IMR-90 (cell line): ENCODE measurements around the gene ANKDD1A. TPM values are rescaled to one million over a fixed set of nuclear protein-coding genes. Genes with fewer than 3 reads are reported as not detected.

Experiments
- ATAC-seq: fragments of 200-7000 bp; cut with Tn5 transposase; 2 replicates; pipeline ENCODE4 v1.9.1; 2020; ENCODE audit warnings: low read depth, mild to moderate bottlenecking, moderate library complexity
- BruUV-seq: library from RNA; stranded (reverse); fragments of 400-500 nt; replicated peaks from 2 replicates; lab custom pipeline; 2021; lab: Mats Ljungman, UMichigan
- CTCF ChIA-PET: fragments of 300-600 bp; formaldehyde crosslinking; extraction: SDS; loops from one replicate; lab custom pipeline; 2021; ENCODE audit warnings: antibody characterized with exemption; lab: Yijun Ruan, JAX
- POLR2A ChIA-PET: fragments of 300-600 bp; sonication (Branson Sonifier 250); formaldehyde crosslinking; loops from one replicate; lab custom pipeline; 2022; ENCODE audit warnings: antibody characterized with exemption; ENCODE audit not compliant: unreplicated experiment; lab: Charles Lee
- DNase-seq: peaks from one replicate; pipeline ENCODE4 v3.0.0; 2013
- H2AFZ ChIP-seq: replicated peaks from 2 replicates; pipeline ENCODE3; 2013; ENCODE audit warnings: low read length, mild to moderate bottlenecking; ENCODE audit not compliant: poor library complexity
- H2AK5ac ChIP-seq: 2 replicates; pipeline ENCODE4 v1.6.1; 2013; ENCODE audit warnings: low read depth, low read length, inconsistent platforms
- H2AK9ac ChIP-seq: replicated peaks from 2 replicates; pipeline ENCODE3; 2013; ENCODE audit warnings: mild to moderate bottlenecking, low read depth, low read length, moderate library complexity; ENCODE audit not compliant: poor library complexity
- H2BK120ac ChIP-seq: 2 replicates; pipeline ENCODE4 v1.6.1; 2013; ENCODE audit warnings: low read depth, low read length, inconsistent platforms
- H2BK15ac ChIP-seq: 3 replicates; pipeline ENCODE4 v1.6.1; 2013; ENCODE audit warnings: low read depth, low read length, inconsistent platforms
- H2BK20ac ChIP-seq: 2 replicates; pipeline ENCODE4 v1.6.1; 2013; ENCODE audit warnings: low read depth, mild to moderate bottlenecking, inconsistent platforms, low read length, moderate library complexity
- H2BK5ac ChIP-seq: 2 replicates; pipeline ENCODE4 v1.6.1; 2013; ENCODE audit warnings: mild to moderate bottlenecking, low read depth, low read length, inconsistent platforms; ENCODE audit not compliant: poor library complexity, severe bottlenecking
- H3K14ac ChIP-seq: replicated peaks from 2 replicates; pipeline ENCODE4 v1.6.1; 2013; ENCODE audit warnings: low read depth, low read length, inconsistent platforms
- H3K18ac ChIP-seq: 2 replicates; pipeline ENCODE4 v1.6.1; 2013; ENCODE audit warnings: low read depth, low read length, control low read depth
- H3K23ac ChIP-seq: 2 replicates; pipeline ENCODE4 v1.6.1; 2013; ENCODE audit warnings: low read depth, low read length, inconsistent platforms
- H3K27ac ChIP-seq: 2 replicates; pipeline ENCODE4 v1.5.1; 2013; ENCODE audit warnings: mild to moderate bottlenecking, control low read depth, low read length; ENCODE audit not compliant: insufficient read depth
- H3K27me3 ChIP-seq: 2 replicates; pipeline ENCODE4 v1.6.1; 2013; ENCODE audit warnings: low read length; ENCODE audit not compliant: control insufficient read depth, insufficient read depth
- H3K36me3 ChIP-seq: 2 replicates; pipeline ENCODE4 v1.6.1; 2013; ENCODE audit warnings: low read length, mixed read lengths; ENCODE audit not compliant: control insufficient read depth, insufficient read depth
- H3K4ac ChIP-seq: 2 replicates; pipeline ENCODE4 v1.6.1; 2013; ENCODE audit warnings: low read depth, low read length, inconsistent platforms
- H3K4me1 ChIP-seq: 2 replicates; pipeline ENCODE4 v1.6.1; 2013; ENCODE audit warnings: low read length, mixed read lengths; ENCODE audit not compliant: control insufficient read depth, insufficient read depth
- H3K4me2 ChIP-seq: 2 replicates; pipeline ENCODE4 v1.6.1; 2013; ENCODE audit warnings: low read depth, mild to moderate bottlenecking, control low read depth, low read length, moderate library complexity
- H3K4me3 ChIP-seq: 2 replicates; pipeline ENCODE4 v1.5.1; 2013; ENCODE audit warnings: low read depth, mild to moderate bottlenecking, control low read depth, low read length, moderate library complexity; ENCODE audit not compliant: insufficient read depth
- H3K56ac ChIP-seq: 2 replicates; pipeline ENCODE4 v1.6.1; 2013; ENCODE audit warnings: low read length, inconsistent platforms; ENCODE audit not compliant: insufficient read depth; ENCODE audit errors: extremely low read depth
- H3K79me1 ChIP-seq, 2 experiments: 2 replicates each; pipeline ENCODE4 v1.6.1; 2013; ENCODE audit warnings: low read length in 2 of 2, inconsistent platforms in 1 of 2, low read depth in 1 of 2
- H3K9ac ChIP-seq: 2 replicates; pipeline ENCODE4 v1.6.1; 2013; ENCODE audit warnings: low read depth, low read length, control low read depth
- H3K9me1 ChIP-seq: 2 replicates; pipeline ENCODE4 v1.6.1; 2013; ENCODE audit warnings: low read length, inconsistent platforms; ENCODE audit not compliant: insufficient read depth
- H3K9me3 ChIP-seq: 2 replicates; pipeline ENCODE4 v1.6.1; 2013; ENCODE audit warnings: low read length; ENCODE audit not compliant: control insufficient read depth, insufficient read depth
- H4K20me1 ChIP-seq: 2 replicates; pipeline ENCODE4 v1.6.1; 2013; ENCODE audit warnings: low read length, inconsistent platforms; ENCODE audit not compliant: insufficient read depth
- H4K5ac ChIP-seq: 2 replicates; pipeline ENCODE4 v1.6.1; 2013; ENCODE audit warnings: mild to moderate bottlenecking, low read depth, low read length, control low read depth
- H4K8ac ChIP-seq, 2 experiments: 2 replicates each; pipeline ENCODE4 v1.6.1; 2013; ENCODE audit warnings: low read depth in 2 of 2, low read length in 2 of 2, control low read depth in 1 of 2, inconsistent platforms in 1 of 2
- H4K91ac ChIP-seq: 2 replicates; pipeline ENCODE4 v1.6.1; 2013; ENCODE audit warnings: low read depth, low read length, inconsistent platforms; ENCODE audit not compliant: insufficient read depth
- BHLHE40 ChIP-seq: fragments of 150-350 bp; IDR thresholded peaks from 2 replicates; pipeline ENCODE4 v1.6.1; 2016; ENCODE audit warnings: mild to moderate bottlenecking, low read depth, low read length
- CEBPB ChIP-seq: IDR thresholded peaks from 2 replicates; pipeline ENCODE4 v1.6.1; 2012; ENCODE audit warnings: low read depth, low read length, improper control_type of control experiment
- CHD1 ChIP-seq: IDR thresholded peaks from 2 replicates; pipeline ENCODE4 v1.6.1; 2012; ENCODE audit warnings: low read depth, low read length, improper control_type of control experiment
- CTCF ChIP-seq: conservative IDR thresholded peaks from 2 replicates; pipeline ENCODE4 v1.5.1; 2012; ENCODE audit warnings: mild to moderate bottlenecking, low read depth, low read length, improper control_type of control experiment
- ELK1 ChIP-seq: fragments of 150-350 bp; IDR thresholded peaks from 2 replicates; pipeline ENCODE4 v1.6.1; 2016; ENCODE audit warnings: low read depth, mild to moderate bottlenecking, low read length, moderate library complexity, borderline replicate concordance
- FOS ChIP-seq: fragments of 150-350 bp; IDR thresholded peaks from 2 replicates; pipeline ENCODE4 v1.6.1; 2016; ENCODE audit warnings: low read depth, low read length
- MAFK ChIP-seq: IDR thresholded peaks from 2 replicates; pipeline ENCODE4 v1.6.1; 2012; ENCODE audit warnings: low read depth, low read length, improper control_type of control experiment
- MAZ ChIP-seq: IDR thresholded peaks from 2 replicates; pipeline ENCODE4 v1.6.1; 2012; ENCODE audit warnings: low read depth, mild to moderate bottlenecking, low read length, improper control_type of control experiment, moderate library complexity, borderline replicate concordance
- MXI1 ChIP-seq: IDR thresholded peaks from 2 replicates; pipeline ENCODE4 v1.6.1; 2012; ENCODE audit warnings: low read depth, mild to moderate bottlenecking, low read length, moderate library complexity, borderline replicate concordance
- NFE2L2 ChIP-seq: fragments of 150-350 bp; IDR thresholded peaks from 2 replicates; pipeline ENCODE4 v1.6.1; 2016; ENCODE audit warnings: low read depth, mild to moderate bottlenecking, low read length
- POLR2A ChIP-seq: IDR thresholded peaks from 2 replicates; pipeline ENCODE4 v1.6.1; 2012; ENCODE audit warnings: mild to moderate bottlenecking, low read depth, low read length
- RAD21 ChIP-seq: IDR thresholded peaks from 2 replicates; pipeline ENCODE4 v1.6.1; 2012; ENCODE audit warnings: low read length, improper control_type of control experiment
- RCOR1 ChIP-seq: IDR thresholded peaks from 2 replicates; pipeline ENCODE4 v1.6.1; 2012; ENCODE audit warnings: mild to moderate bottlenecking, low read length, improper control_type of control experiment; ENCODE audit not compliant: insufficient replicate concordance
- RFX5 ChIP-seq: IDR thresholded peaks from 2 replicates; pipeline ENCODE4 v1.8.0; 2012; ENCODE audit warnings: low read depth, mild to moderate bottlenecking, low read length, moderate library complexity
- SMC3 ChIP-seq: fragments of 150-350 bp; IDR thresholded peaks from 2 replicates; pipeline ENCODE4 v1.6.1; 2016; ENCODE audit warnings: low read depth, mild to moderate bottlenecking, antibody characterized with exemption, low read length, moderate library complexity
- WGBS, 2 experiments: methylation state at CpG; one replicate each; pipeline versions ENCODE4 v1.1.5 to v1.1.7; 2013; ENCODE audit warnings: missing lambda C conversion rate in 2 of 2; ENCODE audit not compliant: insufficient read length in 1 of 2; ENCODE audit errors: extremely low coverage in 2 of 2; 5-methylcytosine and 5-hydroxymethylcytosine counted together
- dilution Hi-C: fragments of 300-500 bp; cut with HindIII; formaldehyde crosslinking; loops from one replicate; pipeline ENCODE4 v1.14.3; 2018; ENCODE audit warnings: low sequenced_read_pairs; ENCODE audit not compliant: unreplicated experiment
- in situ Hi-C: fragments of 300-500 bp; cut with MboI; formaldehyde crosslinking; loops from 3 replicates; pipeline ENCODE4 v1.14.3; 2019; ENCODE audit warnings: low sequenced_read_pairs, inconsistent platforms, mixed read lengths
- intact Hi-C: fragments of 100-400 bp; cut with micrococcal nuclease; formaldehyde crosslinking; loops from 2 replicates; pipeline ENCODE4 v1.10.0; 2022
- polyA plus RNA-seq, 3 experiments: library from polyadenylated mRNA; depleted of rRNA; stranded (reverse); fragments of >200 nt; gene quantifications; 2 replicates each; pipeline ENCODE4 v1.2.3, GENCODE V29; 2012; ENCODE audit warnings: low replicate concordance in 1 of 3
- total RNA-seq: library from RNA; depleted of rRNA; stranded (reverse); fragments of >200 nt; gene quantifications from 2 replicates; pipeline ENCODE4 v1.2.3, GENCODE V29; 2012
- TF ChIP-seq, protein P1 (sequence below): fragments of 150-350 bp; IDR thresholded peaks from 2 replicates; pipeline ENCODE4 v1.6.1; 2017; ENCODE audit warnings: mild to moderate bottlenecking, antibody characterized with exemption, low read length, low read depth

The ANKDD1A gene
- total and polyA plus RNA-seq, 2 of the 4 experiments (the other 2 are of a cell fraction): 3.6 to 4.9 TPM

DNA sequence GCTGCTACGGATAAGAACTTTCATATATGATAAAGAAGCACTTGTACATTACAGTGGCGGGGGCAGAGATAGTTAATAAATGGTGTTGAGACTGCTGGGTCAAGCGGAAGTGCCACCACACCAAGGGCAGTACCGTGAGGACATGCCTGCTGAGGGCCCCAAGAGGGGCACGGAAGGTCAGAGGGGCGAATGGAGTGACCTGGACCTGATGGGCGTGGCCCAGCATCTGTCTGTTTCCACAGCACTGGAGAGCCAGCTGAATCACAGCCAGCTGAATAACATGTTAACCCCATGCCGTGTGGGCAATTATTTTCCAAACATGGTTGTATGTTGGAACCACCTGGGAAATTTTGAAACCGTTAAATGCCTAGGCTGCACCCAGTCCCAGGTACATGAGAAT lies 37.2 kb downstream of the ANKDD1A start:
- no peaks in the 10 kb centered on the region for H4K20me1 ChIP-seq
- no peaks in the 10 kb centered on the region; the same call in 1 of the 2 replicates for H3K4me1 ChIP-seq
- TF ChIP-seq CEBPB: no peak
- TF ChIP-seq RAD21: no peak
- no peak for TF ChIP-seq NFE2L2
- no peak for TF ChIP-seq MAZ
- TF ChIP-seq POLR2A: no peak
- TF ChIP-seq CTCF: no peak
- TF ChIP-seq BHLHE40: no peak
- no peak for TF ChIP-seq ELK1
- no peak for TF ChIP-seq RCOR1
- TF ChIP-seq RFX5: no peak
- TF ChIP-seq, protein P1, sequence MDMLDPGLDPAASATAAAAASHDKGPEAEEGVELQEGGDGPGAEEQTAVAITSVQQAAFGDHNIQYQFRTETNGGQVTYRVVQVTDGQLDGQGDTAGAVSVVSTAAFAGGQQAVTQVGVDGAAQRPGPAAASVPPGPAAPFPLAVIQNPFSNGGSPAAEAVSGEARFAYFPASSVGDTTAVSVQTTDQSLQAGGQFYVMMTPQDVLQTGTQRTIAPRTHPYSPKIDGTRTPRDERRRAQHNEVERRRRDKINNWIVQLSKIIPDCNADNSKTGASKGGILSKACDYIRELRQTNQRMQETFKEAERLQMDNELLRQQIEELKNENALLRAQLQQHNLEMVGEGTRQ: no peak
- TF ChIP-seq SMC3: no peak
- TF ChIP-seq MXI1: no peak
- no peak for TF ChIP-seq CHD1
- no peak for TF ChIP-seq FOS
- TF ChIP-seq MAFK: no peak
- no peak overlapping the region for H4K91ac ChIP-seq
- dilution Hi-C loops: no loop called here
- H3K56ac ChIP-seq: no peak overlapping the region
- ChIA-PET POLR2A (no interaction called here), CTCF (no interaction called here)
- no peak overlapping the region for H2AFZ ChIP-seq
- H3K9me3 ChIP-seq: no peaks in the 10 kb centered on the region
- H3K4me3 ChIP-seq: no peak overlapping the region
- no TSS peak for BruUV-seq
- WGBS, 2 experiments: 75% methylated on average over 4 of the region's 9 CpGs; no CpG with 5 or more reads in 1 of the 2 experiments
- H2BK5ac ChIP-seq: no peak overlapping the region
- H3K9me1 ChIP-seq: peaks cover 4% of the 10 kb centered on the region
- H2AK5ac ChIP-seq: no peak overlapping the region
- H4K8ac ChIP-seq: no peak overlapping the region
- in situ Hi-C loops: no loop called here
- H3K27ac ChIP-seq: no peak overlapping the region
- H3K79me1 ChIP-seq: no peaks in the 10 kb centered on the region
- DNase-seq (no peak), ATAC-seq (no peak)
- H3K18ac ChIP-seq: no peak overlapping the region
- no peak overlapping the region for H2BK120ac ChIP-seq
- no peak overlapping the region for H2BK20ac ChIP-seq
- no peak overlapping the region for H3K4me2 ChIP-seq
- no peak overlapping the region for H4K5ac ChIP-seq
- H3K23ac ChIP-seq: no peak overlapping the region
- no peak overlapping the region for H2AK9ac ChIP-seq
- no peak overlapping the region for H3K4ac ChIP-seq
- no peak overlapping the region for H2BK15ac ChIP-seq
- intact Hi-C loops: no loop called here
- no peak overlapping the region for H3K9ac ChIP-seq
- no peaks in the 10 kb centered on the region for H3K27me3 ChIP-seq
- no peak overlapping the region for H3K14ac ChIP-seq
- H3K36me3 ChIP-seq: peaks cover 2% of the 10 kb centered on the region
